ENCODE measurements around the gene PMS1.

GRCh38 chr2:189866296-189866695 is 82.0 kb downstream of the PMS1 start:
- TF ChIP-seq ZNF274 (IDR thresholded peaks at IDR 0.05; ENCODE audit: low read depth, low read length) (no peak), YY1 (IDR thresholded peaks at IDR 0.05; ENCODE audit: insufficient read depth, insufficient read length) (no peak)

All from NT2/D1 (cell line).